GM12872 (cell line): ENCODE results near the gene HS1BP3.

Experiments
- TF ChIP-seq, protein P1 (sequence below): IDR thresholded peaks from 3 replicates; pipeline ENCODE4 v1.5.1; 2011; ENCODE audit warnings: low read depth, mild to moderate bottlenecking, low read length, moderate library complexity; ENCODE audit not compliant: insufficient read depth

HS1BP3 gene

DNA sequence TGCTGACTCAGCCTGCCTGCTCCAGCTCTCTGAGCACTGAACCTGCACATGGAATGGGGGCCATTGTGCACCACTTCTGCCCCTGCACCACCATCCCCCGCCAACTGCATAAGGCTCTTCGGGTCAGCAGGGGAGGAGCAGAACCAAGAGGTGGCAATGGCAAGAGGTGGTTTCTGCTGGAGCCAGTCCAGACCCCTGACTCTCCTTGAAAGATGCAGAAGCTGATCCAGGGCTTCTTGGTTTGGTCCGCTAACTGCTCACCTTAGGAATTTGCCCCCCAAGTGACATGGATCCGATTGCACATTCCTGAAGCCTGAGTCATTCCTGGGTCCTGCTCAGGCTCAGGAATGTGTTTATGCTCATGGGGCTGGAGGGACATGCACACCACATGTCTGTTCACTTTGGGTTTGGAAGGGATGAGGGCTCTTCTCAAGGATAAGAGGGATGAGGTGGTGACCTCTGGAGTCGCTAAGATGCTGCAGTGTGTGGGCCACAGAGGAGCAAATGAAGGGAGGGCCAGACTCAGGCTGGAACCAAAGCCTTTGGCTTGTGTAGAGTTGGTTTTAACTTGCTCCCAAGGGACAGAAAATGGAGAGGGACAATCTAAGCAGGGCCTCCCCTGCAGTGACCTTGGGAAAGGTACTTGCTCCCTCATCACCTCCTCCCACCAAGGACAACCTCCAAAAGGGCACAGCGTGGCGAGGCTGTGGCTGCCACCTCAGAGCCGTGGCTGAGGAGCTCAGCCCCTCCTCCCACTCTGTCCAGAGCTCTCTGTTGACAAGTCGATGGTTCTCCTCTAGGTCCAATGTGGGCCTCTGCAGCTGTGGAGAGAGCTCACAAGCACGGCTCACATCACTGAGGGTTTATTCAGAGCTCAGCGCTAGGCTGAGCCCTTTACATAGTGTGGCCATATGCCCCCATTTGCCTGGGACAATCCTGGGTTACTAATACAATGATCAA, 66.2 kb downstream of the HS1BP3 start:
- TF ChIP-seq, protein P1, sequence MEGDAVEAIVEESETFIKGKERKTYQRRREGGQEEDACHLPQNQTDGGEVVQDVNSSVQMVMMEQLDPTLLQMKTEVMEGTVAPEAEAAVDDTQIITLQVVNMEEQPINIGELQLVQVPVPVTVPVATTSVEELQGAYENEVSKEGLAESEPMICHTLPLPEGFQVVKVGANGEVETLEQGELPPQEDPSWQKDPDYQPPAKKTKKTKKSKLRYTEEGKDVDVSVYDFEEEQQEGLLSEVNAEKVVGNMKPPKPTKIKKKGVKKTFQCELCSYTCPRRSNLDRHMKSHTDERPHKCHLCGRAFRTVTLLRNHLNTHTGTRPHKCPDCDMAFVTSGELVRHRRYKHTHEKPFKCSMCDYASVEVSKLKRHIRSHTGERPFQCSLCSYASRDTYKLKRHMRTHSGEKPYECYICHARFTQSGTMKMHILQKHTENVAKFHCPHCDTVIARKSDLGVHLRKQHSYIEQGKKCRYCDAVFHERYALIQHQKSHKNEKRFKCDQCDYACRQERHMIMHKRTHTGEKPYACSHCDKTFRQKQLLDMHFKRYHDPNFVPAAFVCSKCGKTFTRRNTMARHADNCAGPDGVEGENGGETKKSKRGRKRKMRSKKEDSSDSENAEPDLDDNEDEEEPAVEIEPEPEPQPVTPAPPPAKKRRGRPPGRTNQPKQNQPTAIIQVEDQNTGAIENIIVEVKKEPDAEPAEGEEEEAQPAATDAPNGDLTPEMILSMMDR: no peak

DNA sequence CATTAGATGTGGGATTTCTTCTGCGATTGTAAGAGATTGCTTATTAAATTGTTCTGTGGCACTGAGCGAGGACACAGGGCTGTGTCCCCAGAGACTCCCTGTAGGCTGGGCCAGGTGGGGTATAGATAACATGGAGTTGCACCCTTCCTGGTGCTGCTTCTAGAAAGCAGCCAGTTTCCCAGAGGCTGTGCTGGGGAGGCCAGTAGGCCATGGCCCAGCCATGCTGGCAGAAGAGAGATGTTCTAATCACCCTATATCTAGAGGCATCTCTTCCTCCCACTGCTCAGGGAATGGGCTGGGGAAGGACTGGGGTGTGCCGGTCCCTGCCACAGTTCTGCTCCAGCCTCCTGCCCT, 66.9 kb downstream of the HS1BP3 start:
- TF ChIP-seq, protein P1: no peak

DNA sequence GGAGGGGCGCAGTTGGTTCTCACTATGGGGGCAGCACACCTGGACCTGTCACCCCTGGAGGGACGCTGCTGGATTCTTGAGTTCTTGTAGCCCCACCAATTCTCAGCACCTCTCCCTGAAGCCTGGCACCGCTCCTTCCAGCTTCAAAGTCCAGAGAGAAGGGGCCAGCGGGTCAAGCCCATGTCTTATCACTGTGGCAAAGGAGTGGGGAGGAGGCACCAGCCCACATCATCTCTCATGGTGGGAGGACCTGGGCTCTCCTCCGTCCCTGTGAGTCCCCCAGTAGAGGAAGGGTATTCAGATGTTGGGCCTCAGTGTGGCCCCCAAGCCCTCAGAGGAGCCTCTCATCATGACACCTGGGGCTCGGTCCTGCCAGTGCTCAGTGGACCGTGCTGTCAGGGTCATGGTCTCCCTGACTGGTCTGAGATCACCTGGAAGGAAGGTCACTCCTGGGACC, 67.4 kb downstream of the HS1BP3 start:
- TF ChIP-seq, protein P1: no peak

DNA sequence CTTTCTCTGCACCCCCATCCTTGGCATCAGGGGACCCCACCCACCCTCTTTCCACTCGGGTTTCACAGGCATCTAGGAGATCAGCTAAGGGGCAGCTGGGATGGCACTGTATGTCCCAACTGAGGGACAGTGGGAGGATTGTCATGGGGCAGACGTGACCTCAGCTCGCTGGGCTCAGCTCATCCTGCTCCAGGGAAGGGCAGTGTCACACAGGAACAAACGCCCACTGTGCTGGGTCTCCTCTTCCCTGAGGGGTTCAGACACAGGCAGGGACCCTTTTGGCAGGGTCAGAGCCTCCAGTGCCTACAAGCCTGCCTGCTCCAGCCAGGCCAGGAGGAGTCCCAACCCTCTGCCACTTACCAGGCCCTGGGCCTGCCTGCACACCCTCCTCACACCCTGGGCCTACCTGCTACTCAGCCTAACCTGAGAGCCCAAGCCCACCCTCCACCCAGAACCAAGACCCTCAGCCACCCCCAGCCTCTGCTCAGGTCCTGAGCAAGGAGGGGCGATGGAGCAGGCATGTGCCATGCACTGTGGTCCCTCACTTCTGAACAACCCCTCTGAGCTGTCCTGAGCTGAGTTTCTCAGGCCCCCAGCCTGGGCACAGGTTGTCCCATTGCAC, 68.2 kb downstream of the HS1BP3 start:
- TF ChIP-seq, protein P1: no peak

DNA sequence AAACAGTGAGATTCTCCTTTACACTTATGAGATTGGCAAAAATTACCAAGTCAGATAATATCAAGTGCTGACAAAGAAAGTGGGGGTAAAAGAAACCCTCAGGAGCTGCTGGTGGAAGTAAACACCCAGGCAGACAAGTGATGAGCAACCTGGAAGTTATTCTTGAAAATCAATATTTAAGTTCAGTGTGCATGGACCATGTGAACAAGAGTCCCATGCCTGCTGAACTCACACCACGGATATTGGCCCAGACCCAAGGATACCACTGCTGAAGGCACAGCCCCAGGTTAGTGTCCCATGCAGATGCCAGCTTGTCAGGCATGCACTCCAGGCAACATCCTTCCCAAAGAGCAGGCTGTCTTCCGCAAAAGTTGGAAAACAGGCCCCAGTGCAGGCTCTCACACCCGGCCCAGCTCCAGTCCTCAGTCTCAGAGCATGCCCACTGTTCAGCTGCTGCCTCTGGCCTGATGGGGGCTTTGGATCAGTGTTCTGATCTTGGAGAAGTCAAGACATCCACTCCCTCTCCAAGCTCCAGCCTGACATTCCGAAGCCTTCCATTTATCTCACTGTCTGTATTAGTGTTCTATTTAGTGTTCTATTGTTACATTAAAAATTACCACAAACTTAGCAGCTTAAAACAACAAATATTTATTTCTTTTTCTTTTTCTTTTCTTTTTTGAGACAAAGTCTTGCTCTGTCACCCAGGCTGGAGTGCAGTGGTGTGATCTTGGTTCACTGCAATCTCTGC, 70.0 kb downstream of the HS1BP3 start:
- TF ChIP-seq, protein P1: no peak

DNA sequence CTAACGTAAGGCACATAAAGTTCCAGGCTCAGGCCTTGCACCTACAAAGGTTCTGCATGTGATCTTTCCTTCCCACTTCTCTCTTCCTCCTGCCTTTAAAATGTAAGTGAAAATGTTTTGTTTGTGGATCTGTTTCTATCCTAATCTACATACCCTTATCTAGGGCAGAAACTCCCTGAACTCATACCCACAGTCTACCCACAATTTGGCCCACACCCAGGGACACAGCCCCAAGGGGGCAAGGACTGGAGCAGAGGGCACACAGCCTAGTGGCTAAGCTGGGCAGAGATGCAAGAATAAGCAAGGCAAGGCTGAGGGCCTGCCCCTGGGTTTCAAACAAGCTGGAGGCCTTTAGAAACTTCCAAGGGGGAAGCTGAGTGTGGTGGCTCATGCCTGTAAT, 71.0 kb downstream of the HS1BP3 start:
- TF ChIP-seq, protein P1: no peak
